Astrocyte (in vitro differentiated cells and primary cell): ENCODE measurements around the gene TNKS1BP1.

Experiments
- EZH2 ChIP-seq: IDR thresholded peaks from 2 replicates; pipeline ENCODE4 v1.6.1; 2012; ENCODE audit warnings: mild to moderate bottlenecking, low read length, inconsistent platforms; ENCODE audit not compliant: insufficient read depth
- TF ChIP-seq, protein P1 (sequence below): IDR thresholded peaks from 2 replicates; pipeline ENCODE4 v1.5.1; 2011; ENCODE audit warnings: low read depth, mild to moderate bottlenecking, inconsistent platforms, low read length, moderate library complexity; ENCODE audit not compliant: insufficient read depth

- TF ChIP-seq EZH2 = no peak
- TF ChIP-seq, protein P1, sequence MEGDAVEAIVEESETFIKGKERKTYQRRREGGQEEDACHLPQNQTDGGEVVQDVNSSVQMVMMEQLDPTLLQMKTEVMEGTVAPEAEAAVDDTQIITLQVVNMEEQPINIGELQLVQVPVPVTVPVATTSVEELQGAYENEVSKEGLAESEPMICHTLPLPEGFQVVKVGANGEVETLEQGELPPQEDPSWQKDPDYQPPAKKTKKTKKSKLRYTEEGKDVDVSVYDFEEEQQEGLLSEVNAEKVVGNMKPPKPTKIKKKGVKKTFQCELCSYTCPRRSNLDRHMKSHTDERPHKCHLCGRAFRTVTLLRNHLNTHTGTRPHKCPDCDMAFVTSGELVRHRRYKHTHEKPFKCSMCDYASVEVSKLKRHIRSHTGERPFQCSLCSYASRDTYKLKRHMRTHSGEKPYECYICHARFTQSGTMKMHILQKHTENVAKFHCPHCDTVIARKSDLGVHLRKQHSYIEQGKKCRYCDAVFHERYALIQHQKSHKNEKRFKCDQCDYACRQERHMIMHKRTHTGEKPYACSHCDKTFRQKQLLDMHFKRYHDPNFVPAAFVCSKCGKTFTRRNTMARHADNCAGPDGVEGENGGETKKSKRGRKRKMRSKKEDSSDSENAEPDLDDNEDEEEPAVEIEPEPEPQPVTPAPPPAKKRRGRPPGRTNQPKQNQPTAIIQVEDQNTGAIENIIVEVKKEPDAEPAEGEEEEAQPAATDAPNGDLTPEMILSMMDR = no peak
These were observed 58.6 kb downstream of the TNKS1BP1 start for GRCh38 chr11:57266157-57266556.
